GM10266 (cell line): ENCODE measurements around the gene DPEP3.
A peak's percentile ranks its signal among the peaks of the same experiment; 100 is the strongest.

Experiments used
- DNase-seq: peaks from one replicate; pipeline ENCODE4 v3.0.0; 2012; ENCODE audit errors: extremely low spot score
- TF ChIP-seq, protein P1 (sequence below): IDR thresholded peaks from 2 replicates; pipeline ENCODE4 v1.5.1; 2012; ENCODE audit warnings: mild to moderate bottlenecking, low read depth; ENCODE audit not compliant: control insufficient read depth, insufficient read depth; ENCODE audit errors: missing control alignments

Gene DPEP3

DNA sequence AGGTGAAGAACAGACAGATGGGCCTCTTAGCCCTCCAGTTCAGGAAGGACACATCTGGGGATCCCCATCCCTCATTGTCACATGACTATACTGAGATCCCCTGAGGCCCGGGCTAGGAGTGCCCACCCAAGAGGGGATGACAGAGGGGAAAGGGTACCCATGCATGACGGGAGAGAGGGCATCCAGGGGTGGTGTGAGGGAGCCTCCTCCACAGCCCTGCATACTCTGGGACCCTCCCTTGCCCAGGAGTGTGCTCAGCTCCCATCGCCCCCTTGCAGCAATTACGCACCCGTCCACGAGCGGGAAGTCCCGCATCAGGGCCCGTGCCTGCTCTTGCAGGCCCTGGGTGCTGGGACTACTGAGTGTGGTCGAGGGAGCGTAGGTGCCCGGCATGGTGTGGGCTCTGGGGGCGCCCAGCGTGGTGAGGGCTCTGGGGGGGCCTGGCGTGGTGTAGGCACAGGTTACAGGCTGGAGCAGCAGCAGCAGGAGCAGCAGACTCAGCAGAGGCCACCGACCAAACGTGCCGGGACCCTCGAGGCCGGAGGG lies 12.4 kb upstream of the DPEP3 start:
- TF ChIP-seq, protein P1, sequence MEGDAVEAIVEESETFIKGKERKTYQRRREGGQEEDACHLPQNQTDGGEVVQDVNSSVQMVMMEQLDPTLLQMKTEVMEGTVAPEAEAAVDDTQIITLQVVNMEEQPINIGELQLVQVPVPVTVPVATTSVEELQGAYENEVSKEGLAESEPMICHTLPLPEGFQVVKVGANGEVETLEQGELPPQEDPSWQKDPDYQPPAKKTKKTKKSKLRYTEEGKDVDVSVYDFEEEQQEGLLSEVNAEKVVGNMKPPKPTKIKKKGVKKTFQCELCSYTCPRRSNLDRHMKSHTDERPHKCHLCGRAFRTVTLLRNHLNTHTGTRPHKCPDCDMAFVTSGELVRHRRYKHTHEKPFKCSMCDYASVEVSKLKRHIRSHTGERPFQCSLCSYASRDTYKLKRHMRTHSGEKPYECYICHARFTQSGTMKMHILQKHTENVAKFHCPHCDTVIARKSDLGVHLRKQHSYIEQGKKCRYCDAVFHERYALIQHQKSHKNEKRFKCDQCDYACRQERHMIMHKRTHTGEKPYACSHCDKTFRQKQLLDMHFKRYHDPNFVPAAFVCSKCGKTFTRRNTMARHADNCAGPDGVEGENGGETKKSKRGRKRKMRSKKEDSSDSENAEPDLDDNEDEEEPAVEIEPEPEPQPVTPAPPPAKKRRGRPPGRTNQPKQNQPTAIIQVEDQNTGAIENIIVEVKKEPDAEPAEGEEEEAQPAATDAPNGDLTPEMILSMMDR: no peak
- peak; percentile 19 for DNase-seq

DNA sequence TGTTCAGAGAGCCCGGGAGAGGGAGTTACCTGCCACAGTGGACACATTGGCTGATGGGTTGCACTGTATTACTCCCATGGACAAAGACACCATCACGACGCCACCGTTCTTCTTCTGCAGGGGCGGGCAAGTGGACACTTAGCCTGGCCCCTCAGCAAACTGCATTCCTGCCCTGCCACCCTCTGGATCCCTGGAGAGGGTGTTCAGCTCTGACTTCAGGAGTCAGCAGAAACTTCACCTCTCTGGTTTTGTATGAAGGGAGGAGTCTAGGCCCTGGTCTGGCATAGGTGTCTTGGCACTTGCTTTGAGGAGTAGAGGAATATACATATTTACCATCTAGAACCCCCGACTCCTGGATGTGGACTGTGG lies 9.7 kb upstream of the DPEP3 start:
- DNase-seq: no peak
- TF ChIP-seq, protein P1: no peak

DNA sequence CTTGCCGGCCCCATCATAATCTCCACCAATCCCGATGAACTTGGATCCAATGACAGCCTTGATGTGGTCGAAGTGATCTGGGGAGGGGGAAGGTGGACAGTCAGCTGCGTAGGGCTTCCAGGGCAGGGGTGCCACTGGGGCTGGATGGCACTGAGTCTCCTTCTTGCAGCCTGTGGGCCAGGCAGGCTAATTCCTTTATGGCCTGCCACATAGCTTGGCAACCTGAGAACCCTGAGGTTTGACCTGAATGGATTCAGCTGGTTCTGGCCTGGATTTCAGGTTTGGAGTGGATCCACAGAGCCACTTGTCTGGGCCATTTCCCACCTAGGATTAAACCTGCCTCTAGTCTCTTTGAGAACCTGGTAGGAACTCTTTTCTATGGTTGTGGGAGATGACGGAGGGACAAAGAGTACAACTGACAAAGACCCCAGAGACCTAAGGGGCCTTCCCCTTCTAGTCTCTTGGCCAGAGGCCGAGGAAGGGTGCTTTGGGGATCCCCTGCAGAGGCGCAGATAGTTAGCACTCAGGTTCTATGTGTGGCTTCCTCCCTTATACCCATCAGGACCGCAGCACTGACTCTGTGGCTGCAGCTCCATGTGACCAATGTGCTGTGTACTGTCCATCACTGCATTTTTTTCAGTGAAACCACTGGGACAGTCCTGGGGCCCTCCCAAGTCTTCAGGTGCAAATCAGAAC lies 9.2 kb upstream of the DPEP3 start:
- peak; percentile 70 for DNase-seq

DNA sequence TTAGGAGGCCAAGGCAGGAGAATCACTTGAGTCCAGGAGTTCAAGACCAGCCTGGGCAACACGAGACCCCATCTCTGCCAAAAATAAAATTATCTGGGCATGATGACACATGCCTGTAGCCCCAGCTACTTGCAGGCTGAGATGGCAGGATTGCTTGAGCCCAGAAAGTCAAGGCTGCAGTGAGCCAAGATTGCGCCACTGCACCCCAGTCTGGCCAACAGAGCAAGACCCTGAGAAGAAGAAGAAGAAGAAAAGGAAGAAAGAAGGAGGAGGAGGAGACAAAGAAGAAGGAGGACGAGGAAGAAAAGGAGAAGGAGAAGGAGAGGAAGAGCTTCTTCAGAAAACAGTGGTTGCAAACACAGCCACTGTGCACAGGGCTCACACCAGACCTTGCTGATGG lies 8.4 kb upstream of the DPEP3 start:
- DNase-seq: no peak

More for the DNA sequence above, 9.2 kb upstream of the DPEP3 start:
- TF ChIP-seq, protein P1: no peak

DNA sequence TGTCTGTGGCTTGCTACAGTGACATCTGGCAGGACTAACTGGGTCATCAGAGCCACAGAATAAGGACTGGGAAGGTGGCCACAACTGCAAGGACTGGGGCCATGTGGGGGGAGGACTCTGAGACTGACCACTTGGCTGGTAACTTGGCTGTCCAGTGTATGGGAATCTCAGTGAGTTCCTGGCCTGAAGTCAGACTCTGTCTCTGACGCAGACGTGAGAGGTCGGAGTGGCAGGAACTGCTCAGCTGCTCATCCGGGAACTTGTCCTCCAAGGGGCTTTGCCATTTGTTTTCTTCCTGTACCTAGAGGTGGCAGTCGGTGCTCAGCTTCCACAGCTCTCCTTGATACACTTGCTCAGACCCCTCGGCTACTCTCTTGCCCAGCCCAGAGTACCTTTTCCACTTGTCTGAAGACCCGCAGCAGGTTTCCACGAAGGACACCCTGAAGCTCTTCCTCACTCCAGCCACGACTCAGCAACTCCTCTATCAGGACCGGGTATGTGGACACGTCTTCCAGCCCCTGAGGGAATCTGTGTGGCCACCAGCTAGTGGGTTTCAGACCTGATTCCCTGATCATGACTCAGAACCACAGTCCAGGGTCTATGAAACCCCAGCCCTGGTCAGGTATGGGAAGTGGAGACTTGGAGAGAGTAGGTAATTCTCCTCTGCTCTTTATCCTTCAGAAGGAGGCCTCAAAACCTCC lies 7.3 kb upstream of the DPEP3 start:
- TF ChIP-seq, protein P1: no peak
- peak; percentile 3 for DNase-seq

More for the DNA sequence above, 8.4 kb upstream of the DPEP3 start:
- TF ChIP-seq, protein P1: no peak

DNA sequence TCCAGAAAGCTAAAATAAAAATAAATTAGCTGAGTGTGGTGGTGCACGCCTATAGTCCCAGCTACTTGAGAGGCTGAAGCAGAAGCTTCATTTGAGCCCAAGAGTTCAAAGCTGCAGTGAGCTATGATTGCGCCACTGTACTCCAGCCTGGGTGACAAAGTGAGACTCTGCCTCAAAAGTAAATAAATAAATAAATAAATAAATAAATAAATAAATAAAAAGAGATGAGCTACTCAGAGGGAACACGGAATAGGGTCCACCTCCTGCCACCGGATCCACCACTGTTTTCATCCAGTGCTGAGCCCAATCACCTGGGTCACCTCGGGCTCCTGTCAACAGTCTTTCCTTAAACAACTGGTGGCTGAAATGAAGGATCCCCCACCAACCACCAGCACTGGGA lies 6.7 kb upstream of the DPEP3 start:
- TF ChIP-seq, protein P1: no peak
- no peak for DNase-seq

DNA sequence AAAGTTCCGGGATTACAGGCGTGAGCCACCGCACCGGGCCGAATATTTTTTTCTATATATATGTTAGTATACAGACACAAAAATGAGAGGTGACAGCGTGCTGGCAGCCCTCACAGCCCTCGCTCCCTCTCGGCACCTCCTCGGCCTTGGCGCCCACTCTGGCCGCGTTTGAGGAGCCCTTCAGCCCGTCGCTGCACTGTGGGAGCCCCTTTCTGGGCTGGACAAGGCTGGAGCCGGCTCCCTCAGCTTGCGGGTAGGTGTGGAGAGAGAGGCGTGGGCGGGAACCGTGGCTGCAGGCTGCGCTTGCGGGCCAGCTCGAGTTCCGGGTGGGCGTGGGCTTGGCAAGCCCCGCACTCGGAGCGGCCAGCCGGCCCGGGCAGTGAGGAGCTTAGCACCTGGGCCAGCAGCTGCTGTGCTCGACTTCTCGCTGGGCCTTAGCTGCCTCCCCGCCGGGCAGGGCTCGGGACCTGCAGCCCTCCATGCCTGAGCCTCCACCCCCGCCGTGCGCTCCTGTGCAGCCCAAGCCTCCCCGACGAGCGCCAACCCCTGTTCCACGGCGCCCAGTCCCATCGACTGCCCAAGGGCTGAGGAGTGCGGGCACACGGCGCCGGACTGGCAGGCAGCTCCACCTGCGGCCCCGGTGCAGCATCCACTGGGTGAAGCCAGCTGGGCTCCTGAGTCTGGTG lies 1.9 kb upstream of the DPEP3 start:
- TF ChIP-seq, protein P1: no peak

More for the DNA sequence above, 1.9 kb upstream of the DPEP3 start:
- no peak for DNase-seq
